Measurements from ENCODE around the gene FBXO42.

Gene FBXO42

DNA sequence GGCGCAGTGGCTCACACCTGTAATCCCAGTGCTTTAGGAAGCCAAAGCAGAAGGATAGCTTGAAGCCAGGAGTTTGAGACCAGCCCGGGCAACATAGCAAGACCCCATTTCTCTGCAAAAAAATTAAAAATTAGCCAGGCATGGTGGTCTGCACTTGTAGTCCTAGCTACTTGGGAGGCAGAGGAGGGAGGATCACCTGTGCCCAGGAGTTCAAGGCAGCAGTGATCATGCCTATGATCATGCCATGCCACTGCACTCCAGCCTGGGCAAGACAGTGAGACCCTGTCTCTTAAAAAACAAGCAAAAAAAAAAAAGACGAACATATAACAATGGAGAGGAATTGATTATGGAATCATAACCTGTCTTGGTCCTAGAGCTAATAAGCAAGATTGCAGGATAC is 45.1 kb downstream of the FBXO42 start:
- ChIA-PET POLR2A (no interaction called here), CTCF (no interaction called here)
- no peak for DNase-seq (ENCODE audit: extremely low spot score)
- TF ChIP-seq L3MBTL2 (conservative IDR thresholded peaks at IDR 0.05): no peak
- TF ChIP-seq TARDBP (IDR thresholded peaks at IDR 0.05): no peak
- TF ChIP-seq FOXM1 (IDR thresholded peaks at IDR 0.05; ENCODE audit: borderline replicate concordance): no peak
- no peak for TF ChIP-seq SP1 (IDR thresholded peaks at IDR 0.05)
- TF ChIP-seq ZNF384 (IDR thresholded peaks at IDR 0.05): no peak
- no peak for TF ChIP-seq FOXK2 (IDR thresholded peaks at IDR 0.05)
- no peak for TF ChIP-seq SUZ12 (IDR thresholded peaks at IDR 0.05)
- no peak for TF ChIP-seq FOXA1 (IDR thresholded peaks at IDR 0.05)
- no peak for TF ChIP-seq HDGF (IDR thresholded peaks at IDR 0.05; ENCODE audit: borderline replicate concordance)
- no peak for TF ChIP-seq NFRKB (IDR thresholded peaks at IDR 0.05)
- TF ChIP-seq LEF1 (IDR thresholded peaks at IDR 0.05; ENCODE audit: borderline replicate concordance): no peak

GRCh38 chr1:16302709-16303627 is 49.3 kb downstream of the FBXO42 start:
- DNase-seq (ENCODE audit: extremely low spot score): no peak
- ChIA-PET CTCF (interaction anchor here (0.6 kb wide), 1 partner anchor 60 kb away, joined by 3 read pairs; no protein-coding TSS in a partner anchor), POLR2A (no interaction called here)

GRCh38 chr1:16300436-16300835 is 51.8 kb downstream of the FBXO42 start:
- DNase-seq (ENCODE audit: extremely low spot score): no peak
- TF ChIP-seq BHLHE40 (IDR thresholded peaks at IDR 0.05; ENCODE audit: borderline replicate concordance) (no peak), SP1 (IDR thresholded peaks at IDR 0.05) (no peak), ZNF384 (IDR thresholded peaks at IDR 0.05) (no peak), SUZ12 (IDR thresholded peaks at IDR 0.05) (no peak), HDGF (IDR thresholded peaks at IDR 0.05; ENCODE audit: borderline replicate concordance) (no peak), FOXK2 (IDR thresholded peaks at IDR 0.05) (no peak), ELF4 (IDR thresholded peaks at IDR 0.05) (no peak), NFRKB (IDR thresholded peaks at IDR 0.05) (no peak), PKNOX1 (IDR thresholded peaks at IDR 0.05) (no peak), LEF1 (IDR thresholded peaks at IDR 0.05; ENCODE audit: borderline replicate concordance) (no peak), FOXM1 (IDR thresholded peaks at IDR 0.05; ENCODE audit: borderline replicate concordance) (no peak), ARNT (IDR thresholded peaks at IDR 0.05) (no peak)
- ChIA-PET POLR2A (no interaction called here), CTCF (no interaction called here)

More at GRCh38 chr1:16302709-16303627, 49.3 kb downstream of the FBXO42 start:
- no peak for TF ChIP-seq ELF4 (IDR thresholded peaks at IDR 0.05)

DNA sequence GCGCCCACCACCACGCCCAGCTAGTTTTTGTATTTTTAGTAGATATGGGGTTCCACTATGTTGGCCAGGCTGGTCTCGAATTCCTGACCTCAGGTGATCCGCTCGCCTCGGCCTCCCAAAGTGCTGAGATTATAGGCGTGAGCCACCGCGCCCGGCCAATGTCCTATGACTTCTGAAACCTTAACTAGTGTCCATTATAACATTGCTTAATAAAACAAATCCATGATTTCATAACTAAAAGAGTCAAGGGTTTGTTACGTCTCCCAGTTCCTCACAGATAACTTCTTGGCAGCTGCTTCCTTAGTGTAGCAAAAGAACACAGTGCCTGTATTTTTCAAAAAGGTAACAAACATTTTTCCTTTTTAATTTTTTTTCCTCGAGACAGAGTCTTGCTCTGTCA is 53.6 kb downstream of the FBXO42 start:
- DNase-seq (ENCODE audit: extremely low spot score): no peak
- TF ChIP-seq TARDBP (IDR thresholded peaks at IDR 0.05): no peak
- TF ChIP-seq FOXA1 (IDR thresholded peaks at IDR 0.05): no peak
- TF ChIP-seq SP1 (IDR thresholded peaks at IDR 0.05): no peak
- no peak for TF ChIP-seq FOXK2 (IDR thresholded peaks at IDR 0.05)
- no peak for TF ChIP-seq ELF4 (IDR thresholded peaks at IDR 0.05)
- no peak for TF ChIP-seq FOXM1 (IDR thresholded peaks at IDR 0.05; ENCODE audit: borderline replicate concordance)
- CTCF ChIA-PET: no interaction called here
- POLR2A ChIA-PET: no interaction called here

GRCh38 chr1:16296643-16297042 is 55.6 kb downstream of the FBXO42 start:
- DNase-seq (ENCODE audit: extremely low spot score): no peak
- no peak for TF ChIP-seq FOXA1 (IDR thresholded peaks at IDR 0.05)
- ChIA-PET POLR2A (no interaction called here), CTCF (no interaction called here)

DNA sequence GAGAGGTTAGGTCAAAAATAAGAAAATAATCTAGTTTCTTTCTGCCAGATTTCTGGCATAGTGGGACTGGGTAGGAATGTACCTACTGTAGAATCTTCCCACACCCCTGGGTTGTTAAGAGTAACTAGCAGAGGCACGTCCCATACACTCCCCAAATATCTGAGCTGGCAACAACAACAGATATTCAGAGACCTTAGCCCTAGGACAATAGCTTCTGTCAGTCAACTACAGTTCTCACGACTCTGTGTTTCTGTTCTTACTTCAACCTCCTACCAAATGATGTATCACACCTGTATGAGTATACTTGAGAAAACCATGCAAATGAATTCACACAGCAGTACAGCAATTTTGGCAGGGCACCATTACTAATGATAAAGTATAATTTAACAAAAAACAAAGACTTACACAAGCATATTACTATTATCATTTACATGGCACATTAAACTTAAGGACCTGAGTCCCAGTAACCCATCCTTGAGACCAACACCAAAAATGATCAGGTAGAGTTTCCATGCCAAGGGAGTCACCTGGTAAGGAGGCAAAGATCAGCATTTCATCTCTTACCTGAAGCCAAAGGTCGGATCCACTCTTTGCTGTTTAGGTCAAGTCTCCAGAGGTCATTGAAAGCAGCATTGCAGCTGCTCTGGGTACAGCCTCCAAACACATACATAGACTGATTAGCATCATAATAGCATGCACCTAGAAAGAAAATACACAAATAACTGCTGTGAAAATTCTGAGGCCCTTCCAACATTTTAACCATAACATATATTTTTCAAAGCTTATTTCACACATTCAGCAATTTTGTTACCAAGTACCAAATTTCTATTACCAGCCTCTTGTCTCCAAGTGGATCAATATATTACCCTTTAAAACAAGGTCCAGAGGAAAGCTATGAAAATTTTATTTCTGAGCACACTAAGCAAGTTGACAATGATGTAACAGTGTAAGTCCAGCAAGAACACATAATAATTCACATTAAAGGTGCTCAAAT is 57.8 kb downstream of the FBXO42 start:
- no peak for TF ChIP-seq TARDBP (IDR thresholded peaks at IDR 0.05)
- CTCF ChIA-PET: no interaction called here
- DNase-seq (ENCODE audit: extremely low spot score): no peak
- POLR2A ChIA-PET: no interaction called here

DNA sequence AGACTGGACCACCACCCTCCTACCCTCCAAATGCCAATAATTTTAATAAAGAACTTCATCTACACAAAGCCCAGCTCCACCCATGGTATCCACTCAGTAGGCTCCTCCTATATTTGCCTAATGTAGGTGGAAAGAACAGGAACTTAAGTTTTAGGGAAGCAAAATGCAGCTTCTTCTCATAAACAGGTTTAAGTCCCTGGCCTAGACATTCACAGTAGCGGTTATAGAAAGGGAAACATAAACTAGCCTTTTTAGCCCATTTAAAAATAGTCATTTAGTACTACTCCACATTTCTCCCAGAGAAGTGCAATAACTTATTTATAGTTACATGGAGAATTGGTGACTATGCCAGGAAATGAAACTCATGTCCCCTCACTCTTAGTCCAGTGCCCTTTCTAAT is 58.7 kb downstream of the FBXO42 start:
- no peak for TF ChIP-seq LEF1 (IDR thresholded peaks at IDR 0.05; ENCODE audit: borderline replicate concordance)
- TF ChIP-seq FOXM1 (IDR thresholded peaks at IDR 0.05; ENCODE audit: borderline replicate concordance): no peak
- TF ChIP-seq HDGF (IDR thresholded peaks at IDR 0.05; ENCODE audit: borderline replicate concordance): no peak
- no peak for TF ChIP-seq ELF4 (IDR thresholded peaks at IDR 0.05)
- no peak for TF ChIP-seq L3MBTL2 (conservative IDR thresholded peaks at IDR 0.05)
- no peak for TF ChIP-seq SP1 (IDR thresholded peaks at IDR 0.05)
- no peak for TF ChIP-seq BHLHE40 (IDR thresholded peaks at IDR 0.05; ENCODE audit: borderline replicate concordance)
- no peak for TF ChIP-seq ARNT (IDR thresholded peaks at IDR 0.05)
- no peak for TF ChIP-seq TARDBP (IDR thresholded peaks at IDR 0.05)
- TF ChIP-seq ZNF384 (IDR thresholded peaks at IDR 0.05): no peak
- TF ChIP-seq NFRKB (IDR thresholded peaks at IDR 0.05): no peak
- no peak for TF ChIP-seq FOXK2 (IDR thresholded peaks at IDR 0.05)
- no peak for TF ChIP-seq SUZ12 (IDR thresholded peaks at IDR 0.05)
- TF ChIP-seq CTBP1 (IDR thresholded peaks at IDR 0.05; ENCODE audit: borderline replicate concordance): no peak
- no peak for TF ChIP-seq FOXA1 (IDR thresholded peaks at IDR 0.05)
- TF ChIP-seq PKNOX1 (IDR thresholded peaks at IDR 0.05): no peak
- DNase-seq (ENCODE audit: extremely low spot score): no peak
- CTCF ChIA-PET: interaction anchor here (1.1 kb wide), 1 partner anchor 49 kb away, joined by 3 read pairs; no protein-coding TSS in a partner anchor
- POLR2A ChIA-PET: no interaction called here

Measured in HEK293T (cell line).